NCI-H1417 treated with DMSO at 0.1 percent for 48 hours (cell line): ENCODE results near the gene FGGY.
"Not testable (repeated sequence)": the region's sequence is repeated elsewhere in the genome, so short reads cannot be mapped to it uniquely, and the experiment has no call there.

ENCODE experiments used
- DNase-seq: peaks from one replicate; lab custom pipeline; 2025; lab: John Stamatoyannopoulos, UW

FGGY gene

GRCh38 chr1:59545830-59546229, 248.9 kb downstream of the FGGY start:
- DNase-seq: no peak

- DNase-seq: peak; percentile 2
These were observed 252.4 kb downstream of the FGGY start for GRCh38 chr1:59549066-59549837.

GRCh38 chr1:59549903-59550302, 253.0 kb downstream of the FGGY start:
- no peak for DNase-seq

- DNase-seq: no peak
These were observed 255.1 kb downstream of the FGGY start for GRCh38 chr1:59552007-59552406.

GRCh38 chr1:59553371-59553770, 256.5 kb downstream of the FGGY start:
- no peak for DNase-seq

GRCh38 chr1:59554011-59554663, 257.2 kb downstream of the FGGY start:
- DNase-seq: no peak

GRCh38 chr1:59554752-59555151, 257.9 kb downstream of the FGGY start:
- no peak for DNase-seq

- DNase-seq: no peak
These were observed 259.5 kb downstream of the FGGY start for GRCh38 chr1:59556398-59556797.

- no peak for DNase-seq
These were observed 260.1 kb downstream of the FGGY start for GRCh38 chr1:59556802-59557548.

- DNase-seq: no peak
These were observed 260.6 kb downstream of the FGGY start for GRCh38 chr1:59557549-59557885.

GRCh38 chr1:59558580-59558979, 261.7 kb downstream of the FGGY start:
- DNase-seq: not testable (repeated sequence)

GRCh38 chr1:59560807-59561450, 264.0 kb downstream of the FGGY start:
- no peak for DNase-seq

- DNase-seq: no peak
These were observed 264.9 kb downstream of the FGGY start for GRCh38 chr1:59561796-59562195.

- no peak for DNase-seq
These were observed 267.4 kb downstream of the FGGY start for GRCh38 chr1:59564192-59564891.

- DNase-seq: no peak
These were observed 268.9 kb downstream of the FGGY start for GRCh38 chr1:59565611-59566410.

- DNase-seq: no peak
These were observed 271.5 kb downstream of the FGGY start for GRCh38 chr1:59568158-59568935.

GRCh38 chr1:59569198-59569597, 272.3 kb downstream of the FGGY start:
- DNase-seq: no peak

- no peak for DNase-seq
These were observed 273.6 kb downstream of the FGGY start for GRCh38 chr1:59570524-59570923.

- no peak for DNase-seq
These were observed 277.2 kb downstream of the FGGY start for GRCh38 chr1:59574085-59574484.

GRCh38 chr1:59577774-59578173, 280.9 kb downstream of the FGGY start:
- no peak for DNase-seq
